OCI-LY1 (cell line): ENCODE measurements around the gene EPS8L3.

ENCODE experiments used
- CTCF ChIP-seq: fragments of 200-600 bp; sonication (generic), shearing (Covaris generic); IDR thresholded peaks from 2 replicates; pipeline ENCODE4 v1.5.1; 2017; ENCODE audit warnings: mild to moderate bottlenecking, antibody characterized with exemption, low read length, moderate library complexity, mixed read lengths
- EZH2 ChIP-seq: fragments of 200-600 bp; sonication (generic), shearing (Covaris generic); IDR thresholded peaks from 2 replicates; pipeline ENCODE4 v1.8.0; 2017; ENCODE audit warnings: borderline replicate concordance, mixed run types, mild to moderate bottlenecking, antibody characterized with exemption, low read length, moderate library complexity, mixed read lengths

- TF ChIP-seq CTCF, result no peak
- no peak for TF ChIP-seq EZH2
Observed at GRCh38 chr1:109780982-109781381, 17.3 kb upstream of the EPS8L3 start.
